ENCODE data around the gene HBM. TPM values are rescaled to one million over a fixed set of nuclear protein-coding genes. Genes with fewer than 3 reads are reported as not detected.
A peak's percentile ranks its signal among the peaks of the same experiment; 100 is the strongest.

The HBM gene
- total and polyA plus RNA-seq, 2 experiments from 2014 or later, result not detected

DNA sequence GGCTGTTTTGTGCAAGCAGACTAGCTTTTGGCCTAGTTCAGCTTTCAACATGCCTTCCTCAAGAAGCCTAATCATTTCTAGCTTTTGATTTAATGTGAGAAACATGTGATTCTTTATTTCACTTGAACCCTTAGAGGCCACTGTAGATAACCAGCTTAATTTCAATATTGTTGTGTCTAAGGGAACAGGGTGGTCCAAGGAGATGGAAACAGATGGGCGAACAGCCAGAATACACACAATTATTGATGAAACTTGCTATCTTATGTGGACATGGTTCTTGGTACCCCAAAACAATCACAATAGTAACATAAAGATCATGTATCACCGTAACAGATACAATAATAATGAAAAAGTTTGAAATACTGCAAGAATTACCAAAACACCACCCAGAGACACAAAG, 32.1 kb upstream of the HBM start:
- TF ChIP-seq, protein P1, sequence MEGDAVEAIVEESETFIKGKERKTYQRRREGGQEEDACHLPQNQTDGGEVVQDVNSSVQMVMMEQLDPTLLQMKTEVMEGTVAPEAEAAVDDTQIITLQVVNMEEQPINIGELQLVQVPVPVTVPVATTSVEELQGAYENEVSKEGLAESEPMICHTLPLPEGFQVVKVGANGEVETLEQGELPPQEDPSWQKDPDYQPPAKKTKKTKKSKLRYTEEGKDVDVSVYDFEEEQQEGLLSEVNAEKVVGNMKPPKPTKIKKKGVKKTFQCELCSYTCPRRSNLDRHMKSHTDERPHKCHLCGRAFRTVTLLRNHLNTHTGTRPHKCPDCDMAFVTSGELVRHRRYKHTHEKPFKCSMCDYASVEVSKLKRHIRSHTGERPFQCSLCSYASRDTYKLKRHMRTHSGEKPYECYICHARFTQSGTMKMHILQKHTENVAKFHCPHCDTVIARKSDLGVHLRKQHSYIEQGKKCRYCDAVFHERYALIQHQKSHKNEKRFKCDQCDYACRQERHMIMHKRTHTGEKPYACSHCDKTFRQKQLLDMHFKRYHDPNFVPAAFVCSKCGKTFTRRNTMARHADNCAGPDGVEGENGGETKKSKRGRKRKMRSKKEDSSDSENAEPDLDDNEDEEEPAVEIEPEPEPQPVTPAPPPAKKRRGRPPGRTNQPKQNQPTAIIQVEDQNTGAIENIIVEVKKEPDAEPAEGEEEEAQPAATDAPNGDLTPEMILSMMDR (IDR thresholded peaks at IDR 0.05; ENCODE audit: poor library complexity), result no peak
- TF ChIP-seq EZH2 (IDR thresholded peaks at IDR 0.05; ENCODE audit: borderline replicate concordance), result no peak
- no peak for TF ChIP-seq EZH2phosphoT487 (IDR thresholded peaks at IDR 0.05; ENCODE audit: low read depth, severe bottlenecking, unreplicated experiment)
- Histone ChIP-seq H3K4me3 (no peak overlapping the region), H2AFZ (no peak overlapping the region), H3K79me2 (peaks cover 48% of the 10 kb centered on the region), H3K9me3 (ENCODE audit: low read depth) (no peaks in the 10 kb centered on the region), H3K27ac (no peak overlapping the region), H3K9me2 (replicated peaks; ENCODE audit: insufficient read depth) (no peaks in the 10 kb centered on the region), H3K36me3 (replicated peaks; ENCODE audit: insufficient read depth, low read depth) (no peaks in the 10 kb centered on the region), H3K4me2 (no peak overlapping the region), H4K20me1 (ENCODE audit: insufficient read depth, poor library complexity, severe bottlenecking) (no peaks in the 10 kb centered on the region), H3K4me1 (ENCODE audit: insufficient read depth) (no peaks in the 10 kb centered on the region), H3K27me3 (no peaks in the 10 kb centered on the region)
- 99% methylated on average over 2 of the region's 2 CpGs for WGBS (ENCODE audit: low lambda C conversion rate, missing lambda C conversion rate)
- DNase-seq (ENCODE audit: low spot score), result no peak

DNA sequence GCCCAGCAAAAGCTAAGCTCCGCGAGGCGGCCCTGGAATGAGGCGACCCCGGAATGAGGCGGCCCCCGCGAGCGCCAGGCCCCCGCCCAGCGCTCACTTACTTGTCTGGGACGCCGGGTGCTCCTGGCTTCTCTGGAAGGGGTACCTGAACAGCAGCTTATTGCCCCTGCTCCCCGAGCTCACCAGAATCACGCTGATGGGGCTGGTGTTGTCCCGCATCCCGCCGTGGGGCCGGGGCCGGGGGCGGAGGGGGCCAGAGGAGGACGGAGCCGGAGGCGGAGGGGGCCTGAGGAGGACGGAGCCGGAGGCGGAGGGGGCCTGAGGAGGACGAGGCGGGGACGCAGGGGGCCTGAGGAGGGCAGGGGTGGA, 27.7 kb upstream of the HBM start:
- no peaks in the 10 kb centered on the region for H3K36me3 ChIP-seq (replicated peaks; ENCODE audit: insufficient read depth, low read depth)
- no peaks in the 10 kb centered on the region for H3K27me3 ChIP-seq
- no peaks in the 10 kb centered on the region for H3K9me3 ChIP-seq (ENCODE audit: low read depth)
- H2AFZ ChIP-seq, result peak overlapping the region; percentile 96
- H3K4me2 ChIP-seq, result peak overlapping the region; percentile 96
- H3K79me2 ChIP-seq, result peaks cover 34% of the 10 kb centered on the region
- TF ChIP-seq EZH2 (IDR thresholded peaks at IDR 0.05; ENCODE audit: borderline replicate concordance), result no peak
- H3K4me1 ChIP-seq (ENCODE audit: insufficient read depth), result no peaks in the 10 kb centered on the region
- H3K27ac ChIP-seq, result peak overlapping the region; percentile 96
- WGBS (ENCODE audit: low lambda C conversion rate, missing lambda C conversion rate), result 1% methylated on average over 22 of the region's 30 CpGs
- H3K4me3 ChIP-seq, result peak overlapping the region; percentile 89
- H4K20me1 ChIP-seq (ENCODE audit: insufficient read depth, poor library complexity, severe bottlenecking), result no peaks in the 10 kb centered on the region
- H3K9me2 ChIP-seq (replicated peaks; ENCODE audit: insufficient read depth), result no peaks in the 10 kb centered on the region
- DNase-seq (ENCODE audit: low spot score), result peak; percentile 32

- H3K27ac ChIP-seq, result no peak overlapping the region
- DNase-seq (ENCODE audit: low spot score), result no peak
These were observed 25.5 kb upstream of the HBM start for GRCh38 chr16:140175-140857.

DNA sequence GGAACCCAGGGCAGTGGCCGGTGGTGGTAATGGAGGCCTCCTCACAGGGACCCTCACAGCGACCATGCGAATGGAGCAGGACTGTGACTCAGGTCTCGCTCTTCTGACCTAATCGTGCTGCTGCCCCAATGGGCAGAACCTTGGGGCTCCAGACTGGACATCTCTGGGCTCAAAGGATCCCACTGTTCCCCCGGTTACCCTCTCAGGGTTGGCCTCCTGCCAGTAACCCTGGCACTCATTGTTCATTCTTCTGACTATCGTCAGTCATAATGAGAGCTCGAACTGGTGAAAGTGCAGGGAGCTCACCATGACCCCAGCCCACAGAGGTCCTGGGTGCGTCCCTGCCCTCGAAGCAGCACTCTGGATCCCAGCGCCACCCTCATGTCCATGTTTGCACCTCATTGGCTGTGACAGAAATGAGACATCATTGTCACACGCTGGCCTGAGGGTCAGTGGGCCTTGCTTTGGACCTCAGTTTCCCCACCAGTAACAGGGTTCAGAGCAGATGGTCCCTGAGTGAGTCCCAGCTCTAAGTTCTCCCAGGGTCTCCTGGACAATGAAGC, 23.3 kb upstream of the HBM start:
- H3K4me2 ChIP-seq, result no peak overlapping the region
- H2AFZ ChIP-seq, result no peak overlapping the region
- H3K79me2 ChIP-seq, result peaks cover 5% of the 10 kb centered on the region
- H3K4me3 ChIP-seq, result no peak overlapping the region
- no peaks in the 10 kb centered on the region for H3K27me3 ChIP-seq
- TF ChIP-seq EZH2phosphoT487 (IDR thresholded peaks at IDR 0.05; ENCODE audit: low read depth, severe bottlenecking, unreplicated experiment), result no peak
- TF ChIP-seq, protein P1 (IDR thresholded peaks at IDR 0.05; ENCODE audit: poor library complexity), result no peak
- TF ChIP-seq EZH2 (IDR thresholded peaks at IDR 0.05; ENCODE audit: borderline replicate concordance), result no peak
- no peak for DNase-seq (ENCODE audit: low spot score)
- H3K36me3 ChIP-seq (replicated peaks; ENCODE audit: insufficient read depth, low read depth), result no peaks in the 10 kb centered on the region
- no peaks in the 10 kb centered on the region for H3K9me3 ChIP-seq (ENCODE audit: low read depth)
- WGBS (ENCODE audit: low lambda C conversion rate, missing lambda C conversion rate), result 91% methylated on average over 12 of the region's 12 CpGs
- no peaks in the 10 kb centered on the region for H3K4me1 ChIP-seq (ENCODE audit: insufficient read depth)
- H3K27ac ChIP-seq, result no peak overlapping the region
- no peaks in the 10 kb centered on the region for H3K9me2 ChIP-seq (replicated peaks; ENCODE audit: insufficient read depth)
- H4K20me1 ChIP-seq (ENCODE audit: insufficient read depth, poor library complexity, severe bottlenecking), result no peaks in the 10 kb centered on the region

More at GRCh38 chr16:140175-140857, 25.5 kb upstream of the HBM start:
- H3K9me3 ChIP-seq (ENCODE audit: low read depth), result no peaks in the 10 kb centered on the region
- H3K27me3 ChIP-seq, result no peaks in the 10 kb centered on the region
- no peaks in the 10 kb centered on the region for H3K36me3 ChIP-seq (replicated peaks; ENCODE audit: insufficient read depth, low read depth)
- no peaks in the 10 kb centered on the region for H3K9me2 ChIP-seq (replicated peaks; ENCODE audit: insufficient read depth)
- no peaks in the 10 kb centered on the region for H3K4me1 ChIP-seq (ENCODE audit: insufficient read depth)
- H4K20me1 ChIP-seq (ENCODE audit: insufficient read depth, poor library complexity, severe bottlenecking), result no peaks in the 10 kb centered on the region
- H3K4me2 ChIP-seq, result no peak overlapping the region
- TF ChIP-seq, protein P1 (IDR thresholded peaks at IDR 0.05; ENCODE audit: poor library complexity), result no peak
- no peak for TF ChIP-seq EZH2 (IDR thresholded peaks at IDR 0.05; ENCODE audit: borderline replicate concordance)
- no peak for TF ChIP-seq EZH2phosphoT487 (IDR thresholded peaks at IDR 0.05; ENCODE audit: low read depth, severe bottlenecking, unreplicated experiment)
- H3K4me3 ChIP-seq, result no peak overlapping the region
- no peak overlapping the region for H2AFZ ChIP-seq
- peaks cover 24% of the 10 kb centered on the region for H3K79me2 ChIP-seq
- 71% methylated on average over 10 of the region's 10 CpGs for WGBS (ENCODE audit: low lambda C conversion rate, missing lambda C conversion rate)

Data from hepatocyte (in vitro differentiated cells).